Right ventricle myocardium superior (tissue), 1 donor: ENCODE results near the gene UPK3A. TPM values are rescaled to one million over a fixed set of nuclear protein-coding genes. Genes with fewer than 3 reads are reported as not detected.
"Not testable (repeated sequence)": the region's sequence is repeated elsewhere in the genome, so short reads cannot be mapped to it uniquely, and the experiment has no call there.

Experiments
- ATAC-seq: fragments of 200-7000 bp; cut with Tn5 transposase; one replicate; pipeline ENCODE4 v1.9.1; 2020; ENCODE audit warnings: mild to moderate bottlenecking; ENCODE audit not compliant: poor library complexity
- DNase-seq: peaks from one replicate; pipeline ENCODE4 v3.0.0-alpha.2; 2020
- intact Hi-C: fragments of 100-400 bp; cut with DNase I; formaldehyde crosslinking; loops from one replicate; pipeline ENCODE4 v1.11.2; 2022
- total RNA-seq: library from RNA; stranded (reverse); fragmentation: NEBNext Ultra II Directional; extraction: Animal tissue kit (Norgen Biotek cat#: 25700); gene quantifications from one replicate; pipeline ENCODE4 v1.2.1, GENCODE V29; 2021
- donor health status: DM: no; HTN: yes; CAD: no; lungs with severe emphysema.

The UPK3A gene
- total RNA-seq, 1 donor from 2014 or later = 0.65 TPM

DNA sequence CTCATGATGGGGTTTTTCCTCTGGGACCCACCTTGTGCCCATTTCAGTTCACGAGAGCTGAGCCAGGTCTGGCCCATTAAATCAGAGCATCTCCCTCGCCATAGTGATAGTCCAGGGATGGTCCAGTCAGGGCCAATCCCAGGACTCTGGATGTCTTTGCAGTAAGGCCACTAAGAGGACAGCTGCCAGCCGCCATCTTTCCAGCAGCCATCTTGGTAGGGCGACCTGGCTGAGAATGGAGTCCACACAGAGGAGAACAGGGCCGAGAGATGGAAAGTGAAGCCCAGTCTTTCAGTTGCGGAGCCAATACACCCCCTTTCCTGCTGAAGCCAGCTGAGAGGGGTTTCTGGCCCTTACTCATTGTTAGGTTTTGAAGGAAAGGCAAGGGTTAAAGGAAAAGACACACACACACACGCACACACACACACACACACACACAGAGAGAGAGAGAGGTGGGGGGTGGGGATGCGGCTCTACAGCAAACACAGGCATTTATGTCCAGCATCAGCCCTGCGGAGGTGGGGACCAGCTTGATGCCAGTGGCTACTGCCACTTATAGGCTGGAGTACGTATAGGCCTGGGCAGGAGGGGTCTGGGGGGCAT lies 31.6 kb upstream of the UPK3A start:
- ATAC-seq (no peak), DNase-seq (no peak)
- intact Hi-C loops = no loop called here

DNA sequence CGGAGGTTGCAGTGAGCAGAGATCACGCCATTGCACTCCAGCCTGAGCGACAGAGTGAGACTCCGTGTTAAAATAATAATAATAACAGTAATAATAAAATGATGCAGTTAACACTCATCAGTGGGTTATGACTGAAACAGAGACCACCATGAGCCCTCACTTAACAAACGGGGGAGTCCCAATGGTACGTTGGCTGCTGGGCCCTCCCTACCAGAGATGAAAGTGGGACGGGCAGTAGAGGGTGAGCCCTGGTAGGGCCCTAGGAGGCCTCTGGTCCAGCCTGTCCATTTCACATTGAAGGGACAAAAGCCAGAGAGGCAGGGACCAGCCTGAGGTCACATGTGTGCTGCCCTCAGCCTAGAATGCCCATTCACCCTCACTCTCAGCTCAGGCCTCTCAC lies 30.4 kb upstream of the UPK3A start:
- DNase-seq (no peak), ATAC-seq (no peak)
- intact Hi-C loops = no loop called here

DNA sequence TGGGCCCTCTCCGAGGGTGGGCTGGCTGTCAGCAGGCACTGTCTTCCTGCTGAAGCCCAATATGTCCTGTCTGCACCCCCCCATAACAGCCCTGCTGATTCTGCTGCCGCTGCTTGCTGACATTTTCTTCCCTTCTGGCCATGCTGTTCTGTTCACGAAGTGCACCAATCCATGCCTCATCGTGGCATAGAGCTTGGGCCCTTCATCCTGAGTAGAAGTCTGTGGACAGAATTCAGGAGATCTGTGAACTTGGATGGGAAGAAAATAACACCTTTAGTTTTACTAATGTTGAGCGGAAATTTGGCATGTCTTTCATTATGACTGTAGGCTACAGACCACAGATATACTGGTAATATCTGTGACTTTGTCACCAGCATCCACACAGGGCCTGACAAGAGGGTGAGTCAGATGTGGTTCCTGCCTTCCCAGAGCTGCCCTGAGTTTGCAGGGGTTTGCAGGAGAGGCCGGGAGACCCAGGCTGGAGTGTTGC lies 29.9 kb upstream of the UPK3A start:
- no peak for ATAC-seq
- DNase-seq = no peak
- intact Hi-C loops = no loop called here

DNA sequence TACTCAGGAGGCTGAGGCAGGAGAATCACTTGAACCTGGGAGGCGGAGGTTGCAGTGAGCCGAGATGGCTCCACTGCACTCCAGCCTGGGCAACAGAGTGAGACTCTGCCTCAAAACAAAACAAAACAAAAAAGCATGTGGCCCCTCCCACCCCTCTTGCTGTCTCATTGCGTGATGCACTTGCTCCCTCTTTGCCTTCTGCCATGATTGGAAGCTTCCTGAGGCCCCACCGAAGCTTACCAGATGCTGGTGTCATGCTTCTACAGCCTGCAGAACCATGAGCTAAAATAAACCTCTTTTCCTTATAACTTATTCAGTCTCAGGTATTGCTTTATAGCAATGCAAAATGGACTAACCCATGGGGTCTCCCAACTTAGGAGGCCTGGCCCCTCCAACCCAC lies 26.8 kb upstream of the UPK3A start:
- ATAC-seq, intact Hi-C loops, DNase-seq: not testable (repeated sequence)

DNA sequence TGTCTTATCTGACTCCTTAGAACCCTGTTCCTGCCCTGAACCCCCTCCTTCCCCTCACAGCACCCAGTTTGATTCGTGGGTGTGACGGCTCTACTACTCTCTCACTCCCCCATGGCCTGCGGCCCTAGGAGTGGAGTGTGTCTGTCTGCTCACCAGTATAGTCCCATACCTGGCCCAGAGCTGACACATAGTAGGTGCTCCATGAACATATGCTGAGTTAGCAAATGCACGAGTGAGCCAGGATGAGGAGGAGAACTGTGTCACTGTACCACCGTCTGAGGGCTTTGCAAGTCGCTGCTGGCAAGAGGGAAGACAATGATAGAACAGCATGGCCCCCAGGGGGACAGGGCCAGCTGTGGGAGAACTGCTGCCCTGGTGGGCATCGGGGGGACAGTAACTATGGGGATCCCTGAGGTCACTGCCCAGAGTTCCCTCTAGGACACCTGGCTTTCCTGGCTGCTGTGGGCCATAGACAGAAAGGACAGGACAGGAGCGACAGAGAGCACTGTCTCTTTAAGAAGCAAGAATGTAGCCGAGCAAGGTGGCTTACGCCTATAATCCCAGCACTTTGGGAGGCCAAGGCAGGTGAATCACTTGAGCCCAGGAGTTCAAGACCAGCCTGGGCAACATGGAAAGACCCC lies 24.9 kb upstream of the UPK3A start:
- intact Hi-C loops = no loop called here
- ATAC-seq (no peak), DNase-seq (no peak)

DNA sequence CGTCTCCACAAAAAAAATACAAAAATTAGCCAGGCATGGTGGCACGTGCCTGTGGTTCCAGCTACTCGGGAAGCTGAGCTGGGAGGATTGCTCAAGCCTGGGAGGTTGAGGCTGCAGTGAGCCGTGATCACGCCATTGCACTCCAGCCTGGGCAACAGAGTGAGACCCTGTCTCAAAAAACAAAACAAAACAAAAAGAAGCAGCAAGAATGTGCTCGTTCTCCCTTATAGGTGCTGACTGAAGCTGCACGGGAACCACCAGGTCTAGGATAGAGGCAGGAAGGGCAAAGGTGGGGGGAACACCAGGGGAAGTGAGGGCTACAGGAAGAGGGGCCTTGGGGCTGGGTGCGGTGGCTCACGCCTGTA lies 24.4 kb upstream of the UPK3A start:
- DNase-seq, ATAC-seq, intact Hi-C loops: not testable (repeated sequence)

DNA sequence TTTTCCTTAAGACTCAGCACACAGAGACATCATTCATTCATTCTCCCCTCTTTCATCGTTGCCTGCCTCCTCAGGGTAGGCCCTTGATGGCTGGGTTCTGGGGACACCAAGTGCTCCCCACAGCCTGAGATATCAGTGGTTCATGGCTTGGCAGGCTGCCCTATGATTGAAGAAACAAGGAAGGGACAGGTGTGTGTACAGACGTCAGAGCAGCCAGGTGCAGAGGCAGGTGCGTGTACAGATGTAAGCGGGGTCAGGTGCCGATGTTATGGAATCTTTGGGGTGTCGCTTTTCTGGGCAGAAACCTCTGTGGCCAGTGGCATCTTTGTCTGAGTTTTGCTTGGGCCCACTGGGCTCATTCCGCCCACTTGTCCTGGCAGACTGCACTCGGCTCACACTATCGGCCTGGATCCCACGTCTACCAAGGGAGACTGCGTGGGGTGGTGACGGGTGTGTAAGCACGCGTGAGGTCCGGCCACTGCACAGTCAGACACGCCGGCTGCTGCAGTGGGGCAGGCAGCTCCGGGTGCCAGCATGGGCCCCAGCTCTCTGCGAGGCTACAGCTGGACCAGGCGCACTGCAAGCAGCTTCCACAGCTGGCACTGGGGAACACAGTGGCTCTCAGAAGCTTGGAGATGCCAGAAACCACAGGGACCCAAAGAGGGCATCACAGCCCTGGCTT lies 23.2 kb upstream of the UPK3A start:
- intact Hi-C loops = no loop called here
- ATAC-seq (no peak), DNase-seq (no peak)

DNA sequence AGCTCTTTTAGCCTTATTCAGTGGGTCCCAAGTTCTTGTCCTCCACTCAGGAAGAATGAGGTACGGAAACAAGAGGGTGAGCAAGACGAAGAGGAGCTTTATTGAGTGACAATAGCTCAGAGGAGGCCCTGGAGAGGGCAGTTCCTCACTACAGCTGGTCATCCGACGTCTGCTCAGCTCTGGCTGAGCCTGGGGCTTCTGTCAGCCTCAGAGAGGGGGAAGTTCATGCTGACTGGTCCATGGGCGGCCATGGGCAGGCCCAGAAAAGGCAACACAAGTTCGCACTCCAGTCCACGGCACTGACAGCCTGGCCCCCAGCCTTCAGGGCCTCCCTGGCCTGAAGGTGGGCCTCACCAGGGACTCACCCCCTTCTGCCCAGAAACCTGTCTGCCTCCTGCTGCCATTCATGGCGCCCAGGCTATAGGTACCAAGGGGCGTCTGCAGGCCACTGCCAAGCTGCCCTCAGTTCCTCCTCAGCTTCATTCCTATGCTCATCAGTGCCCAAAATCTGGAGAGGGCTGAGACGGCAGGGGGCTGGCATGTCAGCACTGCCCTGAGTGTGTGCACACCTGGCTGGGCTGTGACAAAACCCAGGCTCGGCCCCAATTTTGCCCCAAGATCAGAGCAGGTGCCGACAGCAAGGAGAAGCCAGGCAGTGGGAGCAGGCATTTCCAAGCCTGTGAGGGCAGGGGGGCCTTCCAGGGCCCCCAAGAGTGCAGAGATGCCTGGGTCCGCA lies 22.4 kb upstream of the UPK3A start:
- ATAC-seq = peak; percentile 20
- intact Hi-C loops = no loop called here
- DNase-seq = no peak

DNA sequence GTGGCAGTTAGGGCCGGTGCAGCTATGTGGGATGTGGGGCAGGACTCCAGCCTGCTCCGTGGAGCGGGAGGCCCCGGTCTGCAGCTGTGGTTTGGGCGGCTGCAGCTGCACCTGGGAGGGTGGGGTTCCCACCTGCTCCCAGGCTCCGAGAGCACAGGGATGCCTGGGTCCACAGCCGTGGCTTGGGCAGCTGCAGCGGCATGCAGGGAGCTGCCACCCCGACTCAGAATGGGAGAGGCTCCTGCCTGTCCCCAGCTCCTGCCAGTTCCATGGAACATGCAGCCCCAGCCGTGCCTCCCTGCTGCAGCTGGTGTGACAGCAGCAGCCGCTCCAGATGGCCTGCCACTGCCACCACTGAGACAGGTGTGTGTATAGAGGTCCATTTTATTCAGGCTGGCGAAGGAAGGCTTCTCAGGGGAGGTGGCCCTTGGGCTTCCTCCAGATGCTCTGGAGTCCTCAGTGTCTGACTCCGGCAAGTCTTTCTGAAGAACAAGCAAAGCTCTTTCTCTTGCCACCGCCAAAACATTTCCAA lies 21.8 kb upstream of the UPK3A start:
- intact Hi-C loops = no loop called here
- DNase-seq (no peak), ATAC-seq (no peak)

DNA sequence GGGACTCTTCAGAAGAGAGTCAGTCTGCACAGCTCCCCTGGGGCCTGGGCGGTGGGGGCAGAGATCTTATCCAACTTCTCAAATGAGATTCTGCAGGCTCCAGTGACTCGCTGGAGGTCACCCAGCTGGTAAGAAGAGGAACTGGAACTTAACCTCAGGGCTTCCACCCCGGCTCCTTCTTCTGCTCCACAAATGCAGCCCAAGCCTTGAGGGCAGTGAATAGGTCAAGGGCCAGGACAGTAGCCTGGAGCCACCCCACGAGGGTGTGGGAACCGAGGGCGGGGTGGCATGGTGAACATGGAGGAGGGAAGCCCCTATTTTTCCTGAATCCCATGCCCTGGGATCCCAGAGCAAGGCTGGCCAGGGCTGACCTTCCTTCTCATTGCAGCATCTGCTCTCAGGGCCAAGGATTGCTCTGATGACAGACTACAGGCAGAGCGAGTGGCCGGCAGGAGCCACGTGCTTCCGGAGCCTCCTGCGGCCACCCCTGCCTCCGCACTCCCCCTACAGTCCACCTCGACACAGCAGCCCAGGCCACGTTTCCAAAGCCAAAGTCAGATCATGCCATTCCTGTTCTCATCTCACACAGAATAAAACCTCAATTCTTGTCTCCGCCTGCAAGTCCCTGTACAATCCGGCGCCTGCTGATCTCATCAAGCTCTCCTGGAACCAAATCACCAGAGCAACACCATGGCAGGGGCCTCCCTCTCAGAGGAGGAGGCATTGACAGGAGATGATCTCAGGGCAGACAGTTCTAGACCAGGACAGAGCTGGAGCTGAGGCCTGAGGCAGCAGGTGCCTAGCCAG lies 21.1 kb upstream of the UPK3A start:
- intact Hi-C loops = no loop called here
- ATAC-seq (peak; percentile 93), DNase-seq (peak; percentile 85)

DNA sequence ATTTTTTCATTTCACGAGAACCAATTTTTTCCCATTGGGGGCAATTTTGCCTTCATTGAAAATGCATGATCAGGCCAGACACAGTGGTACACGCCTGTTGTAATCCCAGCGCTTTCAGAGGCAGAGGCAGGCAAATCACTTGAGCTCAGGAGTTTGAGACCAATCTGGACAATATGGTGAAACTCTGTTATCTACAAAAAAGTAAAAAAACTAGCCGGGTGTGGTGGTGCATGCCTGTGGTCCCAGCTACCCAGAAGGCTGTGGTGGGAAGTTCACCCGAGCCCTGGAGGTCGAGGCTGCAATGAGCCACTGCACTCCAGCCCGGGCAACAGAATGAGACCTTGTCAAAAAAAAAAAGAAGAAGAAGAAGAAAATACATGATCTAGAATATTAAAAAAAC lies 19.2 kb upstream of the UPK3A start:
- intact Hi-C loops = loop anchor here (5.0 kb wide), 1 partner anchor 287 kb away; no protein-coding TSS in a partner anchor
- DNase-seq (no peak), ATAC-seq (no peak)

DNA sequence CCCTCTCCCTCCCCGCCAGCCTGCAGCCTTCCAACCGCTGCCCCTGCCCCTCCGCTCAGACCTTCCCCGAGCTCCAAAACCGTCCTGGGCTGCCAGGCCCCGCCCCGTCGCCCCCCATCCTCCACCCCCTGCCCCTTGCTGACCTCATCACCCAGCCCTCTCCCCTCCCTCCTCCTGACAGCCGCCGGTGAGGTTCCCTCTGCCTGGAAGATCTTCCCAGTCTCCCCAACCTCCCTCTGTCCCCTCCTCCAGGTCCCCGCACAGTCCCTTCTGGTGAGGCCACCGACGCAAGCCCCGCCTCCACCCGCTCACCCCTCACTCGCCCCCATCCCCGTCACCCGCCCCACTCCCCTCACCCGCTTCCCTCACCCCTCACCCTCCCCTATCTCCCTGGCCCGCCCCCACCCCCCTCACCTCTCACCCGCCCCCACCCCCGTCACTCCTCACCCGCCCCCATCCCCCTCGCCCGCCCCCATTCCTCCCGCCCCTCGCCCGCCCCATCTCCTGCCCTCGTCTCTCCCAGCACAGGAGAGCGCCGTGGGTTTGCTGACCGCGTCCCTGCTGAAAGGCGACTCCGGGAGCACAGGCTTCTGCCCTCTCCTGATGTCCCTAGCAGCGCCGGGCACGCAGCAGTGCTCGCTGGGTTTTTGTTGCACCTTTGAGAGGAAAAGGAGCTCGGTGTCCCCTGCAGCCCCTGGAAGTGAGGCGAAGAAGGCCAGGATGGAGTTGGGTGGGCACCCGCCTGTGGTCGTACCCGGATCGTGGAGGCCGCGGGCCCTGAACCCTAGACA lies 16.4 kb upstream of the UPK3A start:
- intact Hi-C loops = loop anchor here (5.0 kb wide), 1 partner anchor 284 kb away; no protein-coding TSS in a partner anchor
- ATAC-seq (peak; percentile 14), DNase-seq (peak; percentile 52)

DNA sequence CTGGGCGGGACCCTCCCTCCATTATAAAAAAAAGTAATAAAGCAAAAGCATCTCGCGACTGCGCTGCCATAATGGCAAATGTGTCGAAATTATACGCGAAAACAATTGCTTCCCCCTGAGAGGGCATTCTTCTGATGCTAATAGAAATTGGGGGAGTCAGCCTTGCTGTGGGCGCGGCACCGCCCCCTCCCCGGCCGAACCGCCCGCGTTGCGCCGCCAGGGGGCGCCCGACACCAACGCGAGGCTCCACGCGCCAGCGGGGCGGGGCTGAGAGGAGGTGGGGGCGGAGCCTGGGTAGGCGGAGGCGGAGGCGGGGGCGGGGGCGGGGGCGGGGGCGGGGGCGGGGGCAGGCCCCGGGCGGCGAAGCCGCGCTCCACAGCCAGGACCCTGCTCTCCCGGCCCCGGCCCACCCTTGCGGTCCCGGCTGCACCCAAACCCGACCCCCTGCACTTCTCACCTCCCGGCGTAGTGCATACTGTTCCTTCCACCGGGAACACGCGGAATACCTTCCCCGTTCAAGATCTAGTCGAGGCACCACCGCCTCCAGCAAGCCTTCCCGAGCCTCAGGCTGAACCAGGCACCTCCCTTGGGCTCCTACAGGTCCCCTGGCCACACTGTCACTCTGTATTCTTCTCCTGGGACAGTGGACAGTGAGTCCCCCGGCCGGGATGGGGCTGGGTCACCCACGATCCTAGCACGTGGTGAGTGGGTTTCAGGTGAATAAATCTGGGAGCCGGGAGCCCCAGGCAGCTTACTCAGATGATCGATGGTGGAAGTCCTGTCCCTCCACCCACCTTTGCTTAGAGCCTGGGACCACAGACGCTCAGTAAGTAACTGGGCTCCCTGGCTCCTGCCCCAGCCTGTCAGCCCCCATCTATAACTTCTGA lies 15.5 kb upstream of the UPK3A start:
- peak; percentile 92 for DNase-seq
- ATAC-seq = peak; percentile 84
- intact Hi-C loops = loop anchor here (5.0 kb wide), 1 partner anchor 283 kb away; no protein-coding TSS in a partner anchor

DNA sequence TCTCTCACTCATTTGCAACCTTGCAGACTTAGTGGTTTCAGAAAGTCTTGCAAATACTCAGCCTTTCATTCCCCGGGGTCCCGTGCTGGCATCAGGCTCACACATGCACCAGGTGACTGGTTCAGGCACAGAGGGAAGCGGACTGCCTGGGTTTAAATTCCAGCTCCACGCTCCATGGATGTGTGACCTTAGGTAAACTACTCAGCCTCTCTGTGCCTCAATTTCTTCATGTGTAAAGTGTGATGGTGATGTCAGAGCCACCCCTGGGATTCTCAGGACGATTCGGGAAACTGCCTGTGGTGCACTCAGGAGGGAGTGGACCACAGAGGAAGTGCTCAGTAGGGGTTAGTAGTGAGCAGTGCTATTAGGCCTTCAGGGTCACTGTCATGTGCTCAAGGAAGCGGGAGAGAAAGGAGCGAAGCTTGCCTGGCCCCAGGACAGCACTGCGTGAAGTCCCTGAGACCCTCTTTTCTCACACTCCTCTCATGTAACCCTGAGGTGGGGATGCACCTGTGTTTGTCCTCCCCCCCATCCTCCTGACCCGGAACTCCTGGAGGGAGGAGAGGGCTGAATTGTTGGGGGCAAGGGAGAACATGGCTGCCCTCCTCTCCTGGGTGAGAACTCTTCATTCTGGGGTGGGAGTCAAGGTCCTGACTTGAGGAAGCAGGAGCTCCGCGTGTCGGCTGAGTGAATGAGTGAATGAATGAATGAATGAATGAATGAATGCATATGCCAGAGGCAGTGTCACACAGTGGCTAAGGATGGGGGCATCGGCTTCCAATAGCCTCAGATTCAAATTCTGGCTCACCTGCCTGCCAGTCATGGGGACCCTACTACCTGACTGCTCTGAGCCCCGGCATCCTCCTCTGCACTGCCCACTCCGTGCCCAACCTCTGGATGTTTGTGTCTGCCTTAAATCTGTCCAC lies 14.4 kb upstream of the UPK3A start:
- ATAC-seq = no peak
- intact Hi-C loops = loop anchor here (10.0 kb wide), 1 partner anchor 64 kb away; no protein-coding TSS in a partner anchor
- no peak for DNase-seq

DNA sequence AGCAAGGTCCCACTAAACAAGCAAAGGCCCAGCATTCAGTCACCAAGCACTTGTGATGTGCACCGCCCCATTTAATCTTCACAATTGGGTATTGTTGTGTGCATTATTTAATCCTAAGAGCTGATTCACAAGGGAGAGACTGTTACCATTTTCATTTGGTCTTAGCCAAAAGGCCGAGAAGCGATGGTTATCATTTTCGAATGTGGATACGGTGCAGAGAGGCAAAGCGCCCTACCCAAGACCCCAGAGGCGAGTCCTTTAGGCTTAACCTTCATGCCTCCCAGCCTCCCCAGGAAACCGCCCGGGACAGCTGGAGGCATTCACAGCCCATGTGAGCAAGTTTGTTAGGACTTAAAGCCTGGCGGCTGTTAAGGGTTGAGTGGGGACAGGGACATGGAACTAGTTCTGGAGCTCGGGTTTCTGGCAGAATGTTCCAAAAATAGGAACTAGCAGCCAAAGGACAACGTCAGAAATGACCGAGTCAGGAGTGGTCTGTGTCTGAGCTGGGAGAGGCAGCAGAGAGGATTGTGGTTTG lies 13.0 kb upstream of the UPK3A start:
- peak; percentile 82 for ATAC-seq
- intact Hi-C loops = loop anchor here (2.0 to 10.0 kb wide), 2 partner anchors 63 to 163 kb away; no protein-coding TSS in a partner anchor
- peak; percentile 81 for DNase-seq
